OCI-M2 (cell line): ENCODE data around the gene NXPE2.

Experiments
- DNase-seq: peaks from one replicate; lab custom pipeline; 2025; ENCODE audit not compliant: unreplicated experiment; lab: John Stamatoyannopoulos, UW

The NXPE2 gene

DNA sequence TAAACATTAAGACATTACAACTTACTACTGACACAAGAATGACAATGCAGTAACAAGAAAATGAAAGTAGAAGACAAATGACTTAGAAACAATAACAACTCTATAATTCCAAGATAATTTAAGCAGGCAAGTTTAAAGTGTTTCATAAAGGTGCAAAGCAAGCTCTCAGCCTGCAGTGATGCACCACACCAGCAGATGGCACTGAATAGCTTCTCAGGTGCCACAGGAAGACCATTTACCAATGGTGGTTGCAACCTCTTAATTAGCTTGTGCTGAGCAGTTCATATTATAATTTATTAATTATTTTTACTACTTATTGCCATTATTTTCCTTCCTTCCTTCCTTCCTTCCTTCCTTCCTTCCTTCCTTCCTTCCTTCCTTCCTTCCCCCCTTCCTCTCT lies 60.6 kb downstream of the NXPE2 start:
- DNase-seq = no peak

DNA sequence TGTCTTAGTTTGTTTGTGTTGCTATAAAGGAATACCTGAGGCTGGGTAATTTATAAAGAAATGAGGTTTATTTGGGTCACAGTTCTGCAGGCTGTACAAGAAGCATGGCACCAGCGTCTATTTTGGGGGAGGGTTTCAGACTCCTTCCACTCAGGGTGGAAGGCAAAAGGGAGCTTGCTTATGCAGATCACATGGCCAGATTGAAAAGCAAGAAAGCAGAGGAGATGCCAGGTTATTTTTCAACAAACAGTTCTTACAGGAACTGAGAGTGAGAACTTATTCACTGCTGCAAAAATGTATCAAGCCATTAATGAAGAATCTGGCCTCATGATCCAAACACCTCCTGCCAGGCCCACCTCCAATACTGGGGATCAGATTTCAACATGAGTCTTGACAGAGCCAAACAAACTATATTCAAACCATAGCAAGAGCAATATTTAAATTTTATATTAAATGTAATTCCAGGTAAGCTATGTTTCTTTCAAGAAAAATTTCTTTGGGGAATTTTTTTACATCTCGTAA lies 66.9 kb downstream of the NXPE2 start:
- DNase-seq = no peak

- DNase-seq = no peak
Observed at GRCh38 chr11:114746013-114746412, 67.7 kb downstream of the NXPE2 start.
